Frontal cortex (tissue), 4 donors: Measurements from ENCODE around the gene MAP2K3. TPM values are rescaled to one million over a fixed set of nuclear protein-coding genes. Genes with fewer than 3 reads are reported as not detected.
A peak's percentile ranks its signal among the peaks of the same experiment; 100 is the strongest.
"Not testable (repeated sequence)": the region's sequence is repeated elsewhere in the genome, so short reads cannot be mapped to it uniquely, and the experiment has no call there.

Experiments
- DNase-seq, 2 donors: peaks; one replicate each; pipeline ENCODE4 v3.0.0; 2012; ENCODE audit warnings: low spot score in 2 of 2
- FAIRE-seq: peaks from 2 replicates; lab custom pipeline; 2012; peaks lifted over from hg19 to GRCh38; lab: Jason Lieb, UNC
- total RNA-seq: library from RNA; depleted of rRNA; stranded (reverse); fragments of >200 nt; gene quantifications from one replicate; pipeline ENCODE4 v1.2.3, GENCODE V29; 2014
- donor health status: control.
- donor health status: control.
- donor health status: control.

MAP2K3 gene
- total RNA-seq, 1 donor from 2014 or later: 2.0 TPM

- DNase-seq, FAIRE-seq: not testable (repeated sequence)
Observed at GRCh38 chr17:21319686-21320375, 35.3 kb downstream of the MAP2K3 start.

GRCh38 chr17:21320430-21320829 is 35.9 kb downstream of the MAP2K3 start:
- not testable (repeated sequence) for DNase-seq, FAIRE-seq

- DNase-seq, FAIRE-seq: not testable (repeated sequence)
Observed at GRCh38 chr17:21321061-21321460, 36.5 kb downstream of the MAP2K3 start.

- DNase-seq, FAIRE-seq: not testable (repeated sequence)
Observed at GRCh38 chr17:21321744-21322191, 37.3 kb downstream of the MAP2K3 start.

- not testable (repeated sequence) for FAIRE-seq
Observed at GRCh38 chr17:21323257-21324111, 39.0 kb downstream of the MAP2K3 start.

GRCh38 chr17:21324741-21325140 is 40.2 kb downstream of the MAP2K3 start:
- FAIRE-seq, DNase-seq: not testable (repeated sequence)

More at GRCh38 chr17:21323257-21324111, 39.0 kb downstream of the MAP2K3 start:
- DNase-seq: not testable (repeated sequence)

- not testable (repeated sequence) for DNase-seq, FAIRE-seq
Observed at GRCh38 chr17:21327921-21328320, 43.4 kb downstream of the MAP2K3 start.

- FAIRE-seq: peak; percentile 49
- DNase-seq: not testable (repeated sequence)
Observed at GRCh38 chr17:21328778-21329177, 44.3 kb downstream of the MAP2K3 start.

GRCh38 chr17:21330436-21331160 is 46.1 kb downstream of the MAP2K3 start:
- FAIRE-seq (no peak), DNase-seq (no peak)

- DNase-seq, FAIRE-seq: not testable (repeated sequence)
Observed at GRCh38 chr17:21336541-21337294, 52.2 kb downstream of the MAP2K3 start.

GRCh38 chr17:21337981-21338625 is 53.6 kb downstream of the MAP2K3 start:
- DNase-seq, FAIRE-seq: not testable (repeated sequence)

GRCh38 chr17:21339011-21339410 is 54.5 kb downstream of the MAP2K3 start:
- FAIRE-seq (no peak), DNase-seq (no peak)

- FAIRE-seq: not testable (repeated sequence)
Observed at GRCh38 chr17:21339571-21339970, 55.1 kb downstream of the MAP2K3 start.

GRCh38 chr17:21340407-21340806 is 55.9 kb downstream of the MAP2K3 start:
- not testable (repeated sequence) for FAIRE-seq, DNase-seq

More at GRCh38 chr17:21339571-21339970, 55.1 kb downstream of the MAP2K3 start:
- DNase-seq: not testable (repeated sequence)

GRCh38 chr17:21341279-21341678 is 56.8 kb downstream of the MAP2K3 start:
- DNase-seq, FAIRE-seq: not testable (repeated sequence)

- FAIRE-seq, DNase-seq: not testable (repeated sequence)
Observed at GRCh38 chr17:21341925-21342540, 57.5 kb downstream of the MAP2K3 start.

GRCh38 chr17:21343061-21343949 is 58.8 kb downstream of the MAP2K3 start:
- not testable (repeated sequence) for FAIRE-seq

More at GRCh38 chr17:21343061-21343949, 58.8 kb downstream of the MAP2K3 start:
- DNase-seq: not testable (repeated sequence)
